Psoas muscle (tissue), 8 donors: ENCODE data around the gene KCNQ5. TPM values are rescaled to one million over a fixed set of nuclear protein-coding genes. Genes with fewer than 3 reads are reported as not detected.

Source experiments
- ATAC-seq, 4 donors: fragments of 200-7000 bp; cut with Tn5 transposase; one replicate each; pipeline ENCODE4 v1.9.1; 2020; ENCODE audit warnings: moderate library complexity in 3 of 4, mild to moderate bottlenecking in 2 of 4
- DNase-seq, 2 donors: peaks; one replicate each; pipeline ENCODE4 v3.0.0-alpha.2; 2020
- H3K27ac ChIP-seq: fragments of 200-600 bp; one replicate; pipeline ENCODE4 v1.8.0; 2022
- H3K27me3 ChIP-seq, 3 donors: fragments of 200-600 bp in 1 of 3; one replicate each; pipeline versions ENCODE4 v1.6.1 to v1.8.0; 2013 to 2022; ENCODE audit warnings: low read length in 2 of 3, mild to moderate bottlenecking in 2 of 3, moderate library complexity in 1 of 3; ENCODE audit not compliant: insufficient read depth in 3 of 3
- H3K36me3 ChIP-seq, 2 donors: fragments of 200-600 bp in 1 of 2; one replicate each; pipeline versions ENCODE4 v1.6.1 to v1.8.0; 2013 to 2022; ENCODE audit warnings: low read depth in 1 of 2, mild to moderate bottlenecking in 1 of 2, moderate library complexity in 1 of 2; ENCODE audit not compliant: insufficient read depth in 1 of 2
- H3K4me1 ChIP-seq: fragments of 200-600 bp; one replicate; pipeline ENCODE4 v1.8.0; 2022
- H3K4me3 ChIP-seq: fragments of 200-600 bp; one replicate; pipeline ENCODE4 v1.8.0; 2022; ENCODE audit warnings: mild to moderate bottlenecking
- H3K9me3 ChIP-seq: fragments of 200-600 bp; one replicate; pipeline ENCODE4 v1.8.0; 2022
- CTCF ChIP-seq: fragments of 200-600 bp; IDR thresholded peaks from one replicate; pipeline ENCODE4 v1.8.0; 2022; ENCODE audit warnings: antibody characterized with exemption
- WGBS, 3 donors: extraction: QIAGEN DNeasy Blood & Tissue Kit; methylation state at CpG; one replicate each; pipeline versions ENCODE4 v1.1.6 to v1.1.7; 2013; 5-methylcytosine and 5-hydroxymethylcytosine counted together
- intact Hi-C, 2 donors: fragments of 100-400 bp; cut with DNase I; formaldehyde crosslinking; loops; one replicate each; pipeline versions ENCODE4 v1.11.0 to v1.14.2; 2022
- polyA plus RNA-seq, 3 donors: library from polyadenylated mRNA; stranded (reverse); fragments of 200-250 nt; gene quantifications; one replicate each; pipeline ENCODE4 v1.2.3, GENCODE V29; 2013
- total RNA-seq, 4 donors: library from RNA; stranded (reverse); fragmentation: NEBNext Ultra II Directional in 2 of 4; extraction: Animal tissue kit (Norgen Biotek cat#: 25700) in 2 of 4; gene quantifications; one replicate each; pipeline versions ENCODE4 v1.2.1 to v1.2.4, GENCODE V29; 2021 to 2023
- donor health status: healthy with polysubstance abuse.
- donor health status: DM: no; HTN: no; CAD: no; lungs with moderate emphysema.
- donor health status: Bipolar disorder and iron deficiency.
- donor health status: healthy.
- donor health status: DM: yes; HTN: yes; CAD: no.
- donor health status: DM: no; HTN: no; CAD: no.
- donor health status: DM: no; HTN: no; CAD: no.
- donor health status: DM: yes; HTN: yes; CAD: no.

Gene KCNQ5
- total and polyA plus RNA-seq, 7 donors = 4.4 to 90.7 (median 25.7) TPM

GRCh38 chr6:73049971-73050594, 428.2 kb downstream of the KCNQ5 start:
- ATAC-seq (no peak), DNase-seq (no peak)
- Histone ChIP-seq H3K27me3 (no peaks in the 10 kb centered on the region), H3K36me3 (no peaks in the 10 kb centered on the region), H3K27ac (no peak overlapping the region), H3K4me1 (peaks cover 10% of the 10 kb centered on the region), H3K4me3 (no peak overlapping the region), H3K9me3 (no peaks in the 10 kb centered on the region)
- WGBS, 3 donors = 95 to 100% (median 97%) methylated on average over 1 of the region's 1 CpG
- intact Hi-C loops = no loop called here
- no peak for TF ChIP-seq CTCF

- whole genome bisulfite sequencing, 3 donors = 87 to 89% (median 88%) methylated on average over 1 of the region's 1 CpG
- TF ChIP-seq CTCF = no peak
Observed at GRCh38 chr6:73050706-73051105, 428.8 kb downstream of the KCNQ5 start.

GRCh38 chr6:73051147-73051546, 429.3 kb downstream of the KCNQ5 start:
- Histone ChIP-seq H3K4me3 (no peak overlapping the region), H3K36me3 (no peaks in the 10 kb centered on the region), H3K27me3 (no peaks in the 10 kb centered on the region), H3K4me1 (peaks cover 1% of the 10 kb centered on the region), H3K27ac (no peak overlapping the region), H3K9me3 (no peaks in the 10 kb centered on the region)
- 95 to 98% (median 96%) methylated on average over 5 of the region's 5 CpGs for WGBS, 3 donors
- intact Hi-C loops = no loop called here
- DNase-seq (no peak), ATAC-seq (no peak)
- no peak for TF ChIP-seq CTCF

More at GRCh38 chr6:73050706-73051105, 428.8 kb downstream of the KCNQ5 start:
- no peaks in the 10 kb centered on the region for H3K27me3 ChIP-seq
- intact Hi-C loops = no loop called here
- no peaks in the 10 kb centered on the region for H3K9me3 ChIP-seq
- H3K4me1 ChIP-seq = peaks cover 5% of the 10 kb centered on the region
- no peak for DNase-seq
- H3K4me3 ChIP-seq = no peak overlapping the region
- H3K36me3 ChIP-seq = no peaks in the 10 kb centered on the region
- H3K27ac ChIP-seq = no peak overlapping the region
- no peak for ATAC-seq

- Histone ChIP-seq H3K27ac (no peak overlapping the region), H3K36me3 (no peaks in the 10 kb centered on the region), H3K4me1 (no peaks in the 10 kb centered on the region), H3K9me3 (no peaks in the 10 kb centered on the region), H3K27me3 (no peaks in the 10 kb centered on the region), H3K4me3 (no peak overlapping the region)
- no peak for ATAC-seq
- no peak for TF ChIP-seq CTCF
- no peak for DNase-seq
- intact Hi-C loops = no loop called here
- WGBS, 3 donors = 84 to 86% (median 85%) methylated on average over 11 of the region's 11 CpGs
Observed at GRCh38 chr6:73054958-73055357, 433.1 kb downstream of the KCNQ5 start.

GRCh38 chr6:73058736-73059135, 436.9 kb downstream of the KCNQ5 start:
- WGBS, 3 donors = 73 to 82% (median 79%) methylated on average over 3 of the region's 3 CpGs
- Histone ChIP-seq H3K27me3 (no peaks in the 10 kb centered on the region), H3K9me3 (no peaks in the 10 kb centered on the region), H3K4me1 (peaks cover 6% of the 10 kb centered on the region), H3K4me3 (no peak overlapping the region), H3K36me3 (no peaks in the 10 kb centered on the region), H3K27ac (no peak overlapping the region)
- ATAC-seq = no peak
- DNase-seq = no peak
- intact Hi-C loops = no loop called here
- no peak for TF ChIP-seq CTCF
